D721Med (cell line): ENCODE data around the gene PLEKHA5.

ENCODE experiments used
- DNase-seq: peaks from one replicate; pipeline ENCODE4 v3.0.0; 2011; ENCODE audit warnings: low spot score; ENCODE audit not compliant: insufficient read length
- FAIRE-seq: peaks from 2 replicates; lab custom pipeline; 2011; peaks lifted over from hg19 to GRCh38; lab: Jason Lieb, UNC
- CTCF ChIP-seq: IDR thresholded peaks from 2 replicates; pipeline ENCODE4 v1.5.1; 2012; ENCODE audit warnings: mild to moderate bottlenecking, control low read depth; ENCODE audit not compliant: insufficient read depth; ENCODE audit errors: missing control alignments

PLEKHA5 gene

GRCh38 chr12:19285793-19286448 is 156.4 kb downstream of the PLEKHA5 start:
- TF ChIP-seq CTCF: no peak
- FAIRE-seq (no peak), DNase-seq (no peak)

GRCh38 chr12:19287302-19287701 is 157.8 kb downstream of the PLEKHA5 start:
- FAIRE-seq (no peak), DNase-seq (no peak)
- no peak for TF ChIP-seq CTCF

- no peak for TF ChIP-seq CTCF
- no peak for FAIRE-seq
- no peak for DNase-seq
Measured at GRCh38 chr12:19288161-19288560, 158.6 kb downstream of the PLEKHA5 start.

GRCh38 chr12:19288603-19289244 is 159.2 kb downstream of the PLEKHA5 start:
- TF ChIP-seq CTCF: peak; percentile 63
- FAIRE-seq: peak; percentile 74
- no peak for DNase-seq

- peak; percentile 16 for FAIRE-seq
- TF ChIP-seq CTCF: no peak
- DNase-seq: no peak
Measured at GRCh38 chr12:19298836-19299605, 169.5 kb downstream of the PLEKHA5 start.

- TF ChIP-seq CTCF: no peak
- DNase-seq: no peak
- no peak for FAIRE-seq
Measured at GRCh38 chr12:19299765-19300164, 170.2 kb downstream of the PLEKHA5 start.
